ACHN (cell line): ENCODE results near the gene CDYL2.

Experiments
- DNase-seq: peaks from one replicate; pipeline ENCODE4 v3.0.0-alpha.2; 2015
- in situ Hi-C: cut with HindIII; loops from 2 replicates; pipeline ENCODE4 v1.10.0; 2017; ENCODE audit warnings: low sequenced_read_pairs, low pct_ligation_motif_present, low pct_unique_long_range_greater_than_20kb

Gene CDYL2

DNA sequence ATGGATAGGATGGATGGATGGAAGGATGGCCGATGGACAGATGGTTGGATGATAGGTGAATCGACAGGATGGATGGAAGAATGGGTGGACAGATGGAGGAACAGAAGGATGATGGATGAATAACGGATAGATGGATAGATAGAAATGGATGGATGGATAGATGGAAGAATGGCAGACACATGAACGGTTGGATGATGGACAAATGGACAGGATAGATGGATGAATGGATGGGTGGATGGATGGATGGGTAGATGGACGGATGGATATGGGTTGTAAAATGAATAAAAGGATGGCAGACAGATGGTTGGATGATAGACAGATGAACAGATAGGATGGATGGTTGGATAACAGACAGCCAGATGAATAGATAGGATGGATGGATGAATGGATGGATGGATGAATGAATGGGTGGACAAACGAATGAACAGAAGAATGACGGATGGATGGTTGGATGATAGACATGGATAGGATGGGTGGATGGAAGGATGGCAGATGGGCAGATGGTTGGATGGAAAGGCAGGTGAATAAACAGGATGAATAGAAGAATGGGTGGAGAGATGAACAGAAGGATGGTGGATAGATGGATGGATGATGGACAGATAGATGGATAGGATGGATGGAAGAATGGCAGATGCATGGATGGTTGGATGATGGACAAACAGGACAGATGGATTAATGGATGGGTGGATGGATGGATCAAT lies 207.7 kb downstream of the CDYL2 start:
- DNase-seq: no peak
- in situ Hi-C loops: no loop called here

DNA sequence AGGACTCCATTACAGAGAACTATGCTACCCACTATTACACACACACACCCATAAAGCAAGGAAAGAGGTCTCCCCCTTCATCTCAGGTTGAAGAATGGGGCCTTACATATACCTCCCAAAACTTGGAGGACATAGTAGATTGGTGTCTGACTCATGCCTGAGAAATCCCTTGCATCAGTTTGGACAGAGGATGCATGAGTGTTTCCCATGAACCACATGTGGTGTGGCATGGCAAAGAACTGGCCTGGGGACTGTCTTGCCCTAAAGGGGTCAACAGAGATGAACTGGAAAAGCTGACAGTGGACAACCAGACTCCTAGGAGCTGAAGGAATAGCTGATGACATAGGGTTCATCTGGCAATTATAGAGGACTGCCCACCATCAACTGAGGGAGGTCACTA lies 209.6 kb downstream of the CDYL2 start:
- in situ Hi-C loops: no loop called here
- DNase-seq: no peak

DNA sequence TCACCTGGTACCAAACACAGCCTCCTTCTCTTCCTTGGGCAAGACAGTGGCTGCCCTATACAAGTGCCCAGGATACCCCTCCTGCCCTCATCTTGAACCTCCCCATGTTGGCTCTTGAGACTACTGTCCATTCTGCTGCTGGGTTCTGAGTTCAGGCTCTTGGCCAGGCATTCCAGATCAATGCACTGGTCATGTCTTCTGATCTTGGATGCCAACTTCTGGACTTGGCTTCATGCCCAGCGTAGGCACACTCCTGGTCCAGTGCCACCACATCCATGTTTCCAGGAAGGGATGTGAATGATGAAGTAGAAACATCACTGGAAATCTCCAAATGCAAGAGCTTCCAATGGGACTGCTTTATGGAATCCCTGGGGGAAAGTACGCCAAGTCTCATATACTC lies 212.1 kb downstream of the CDYL2 start:
- in situ Hi-C loops: no loop called here
- no peak for DNase-seq

- in situ Hi-C loops: no loop called here
These were observed 213.1 kb downstream of the CDYL2 start for GRCh38 chr16:80591071-80591915.

DNA sequence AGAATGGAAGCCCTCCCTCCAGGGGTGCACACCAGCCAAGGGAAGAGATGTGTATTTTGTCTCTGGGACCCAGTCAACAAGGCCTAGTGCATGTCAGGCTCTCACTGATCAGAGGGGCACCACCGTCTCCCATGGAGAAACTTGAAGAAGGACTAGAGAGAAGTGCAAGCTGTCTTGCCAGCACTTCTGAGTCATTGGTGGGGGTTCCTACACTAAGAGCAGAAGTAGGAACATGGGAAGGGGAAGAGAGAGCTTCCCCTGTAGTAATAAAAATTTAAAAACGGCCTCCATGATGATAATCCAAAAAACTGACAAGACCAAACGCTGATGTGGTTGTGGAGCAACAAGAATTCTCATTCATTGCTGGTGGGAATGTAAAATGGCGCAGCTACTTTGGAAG lies 217.3 kb downstream of the CDYL2 start:
- DNase-seq: no peak
- in situ Hi-C loops: no loop called here

More at GRCh38 chr16:80591071-80591915, 213.1 kb downstream of the CDYL2 start:
- DNase-seq: no peak

DNA sequence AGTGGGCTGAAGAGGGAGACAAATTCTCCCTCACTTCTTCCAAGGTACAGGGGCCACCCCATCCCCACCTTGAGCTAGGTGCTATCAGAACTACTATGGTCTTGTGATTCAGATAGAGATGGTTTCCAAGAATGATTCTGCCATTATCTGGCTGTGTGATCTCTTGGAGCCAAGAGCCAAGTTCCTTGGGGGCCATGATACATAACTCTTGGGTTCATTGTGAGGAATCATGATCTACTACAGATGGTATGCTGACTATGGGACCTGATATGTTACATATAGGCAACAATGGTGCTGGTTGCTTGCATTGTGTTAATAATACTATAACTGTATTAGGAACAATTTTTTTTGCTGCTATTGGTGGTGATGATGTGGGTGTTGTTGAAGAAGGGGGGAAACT lies 217.9 kb downstream of the CDYL2 start:
- in situ Hi-C loops: no loop called here
- DNase-seq: no peak

- in situ Hi-C loops: no loop called here
- no peak for DNase-seq
These were observed 218.6 kb downstream of the CDYL2 start for GRCh38 chr16:80585764-80586163.

GRCh38 chr16:80583466-80583865 lies 220.9 kb downstream of the CDYL2 start:
- no peak for DNase-seq
- in situ Hi-C loops: no loop called here

- in situ Hi-C loops: no loop called here
- no peak for DNase-seq
These were observed 224.1 kb downstream of the CDYL2 start for GRCh38 chr16:80580109-80580832.

- no peak for DNase-seq
- in situ Hi-C loops: no loop called here
These were observed 226.7 kb downstream of the CDYL2 start for GRCh38 chr16:80577485-80578280.

DNA sequence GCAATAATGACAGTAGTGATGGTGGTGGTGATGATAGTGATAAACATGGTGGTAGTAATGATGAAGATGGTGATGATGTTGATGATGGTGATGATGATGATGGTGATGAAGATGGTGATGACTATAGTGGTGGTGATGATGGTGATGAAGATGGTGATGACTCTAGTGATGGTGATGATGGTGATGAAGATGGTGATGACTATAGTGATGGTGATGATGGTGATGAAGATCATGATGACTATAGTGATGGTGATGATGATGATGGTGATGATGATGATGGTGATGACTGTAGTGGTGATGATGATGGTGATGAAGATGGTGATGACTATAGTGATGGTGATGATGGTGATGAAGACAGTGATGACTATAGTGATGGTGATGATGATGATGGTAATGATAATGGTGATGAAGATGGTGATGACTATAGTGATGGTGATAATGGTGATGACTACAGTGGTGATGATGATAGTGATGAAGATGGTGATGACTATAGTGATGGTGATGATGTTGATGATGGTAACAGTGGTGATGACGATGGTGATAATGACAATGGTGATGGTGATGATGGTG lies 228.0 kb downstream of the CDYL2 start:
- DNase-seq: no peak
- in situ Hi-C loops: no loop called here

DNA sequence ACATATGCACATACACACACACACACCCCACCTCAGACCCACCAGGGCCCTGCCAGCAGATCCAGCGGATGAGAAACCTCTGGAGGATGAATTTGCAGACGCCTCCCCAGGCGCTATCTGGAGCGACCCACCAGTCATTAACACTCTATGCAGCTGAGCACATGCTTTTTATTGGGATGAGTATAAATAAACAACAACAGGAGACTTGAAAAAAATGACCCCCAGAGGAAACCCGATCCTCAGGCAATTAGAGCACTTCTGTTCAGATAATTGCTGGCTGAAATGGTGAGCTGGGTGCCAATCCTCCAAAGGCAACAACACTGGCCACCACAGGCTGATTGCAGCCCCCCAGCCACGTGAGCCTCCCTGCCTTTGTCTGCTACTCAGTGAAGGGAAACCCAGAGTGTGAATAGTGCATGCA lies 230.7 kb downstream of the CDYL2 start:
- in situ Hi-C loops: no loop called here
- no peak for DNase-seq

GRCh38 chr16:80570106-80570478 lies 234.3 kb downstream of the CDYL2 start:
- in situ Hi-C loops: no loop called here
- DNase-seq: no peak

DNA sequence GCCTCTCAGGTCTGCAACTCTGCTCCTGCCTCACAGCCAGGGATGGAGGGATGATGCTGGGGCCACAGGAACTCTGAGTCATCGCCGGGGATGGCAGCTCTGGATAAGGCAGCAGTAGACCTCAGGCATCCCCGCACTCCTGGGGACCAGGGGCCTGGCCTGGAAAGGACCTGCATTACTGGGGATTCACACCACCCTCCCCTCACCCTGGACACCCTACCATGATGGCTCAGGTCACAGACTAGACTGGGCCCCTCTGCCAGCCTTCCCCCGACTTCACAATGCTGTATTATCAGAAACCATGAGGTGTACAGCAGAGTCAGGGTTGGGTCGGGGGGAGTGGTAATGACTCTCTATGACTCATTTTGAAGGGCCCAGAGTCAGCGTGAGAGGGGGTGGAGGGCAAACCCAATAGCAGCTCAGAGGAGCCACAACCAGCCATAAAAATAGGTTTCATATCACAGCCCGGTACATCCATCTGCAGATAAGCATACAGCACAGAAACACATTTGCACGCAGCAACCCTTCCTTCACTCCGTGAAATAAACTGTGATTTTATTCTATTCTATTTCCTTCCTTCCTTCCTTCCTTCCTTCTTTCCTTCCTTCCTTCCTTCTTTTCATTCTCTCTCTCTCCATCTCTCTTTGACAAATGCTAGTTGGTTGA lies 234.8 kb downstream of the CDYL2 start:
- DNase-seq: peak; percentile 29
- in situ Hi-C loops: no loop called here

DNA sequence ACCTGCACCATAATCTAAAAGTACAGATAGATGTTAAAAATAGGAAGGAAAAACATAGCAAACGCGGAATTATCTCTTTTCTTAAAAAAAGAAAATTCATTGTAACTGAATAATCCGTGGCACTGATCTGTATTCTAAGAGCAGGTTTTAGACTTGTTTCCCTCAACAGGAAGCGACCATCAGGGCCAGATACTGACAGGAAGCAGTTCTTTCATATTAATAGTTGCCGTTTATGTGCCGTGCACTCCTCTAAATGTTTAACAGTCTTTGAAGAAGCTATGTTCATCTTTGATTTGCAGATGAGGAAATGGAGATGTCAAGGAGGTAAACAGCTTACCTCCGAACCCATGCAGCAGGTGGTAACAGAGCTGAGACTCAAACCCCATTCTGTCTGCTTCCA lies 240.0 kb downstream of the CDYL2 start:
- in situ Hi-C loops: no loop called here
- no peak for DNase-seq

GRCh38 chr16:80563066-80563465 lies 241.3 kb downstream of the CDYL2 start:
- in situ Hi-C loops: no loop called here
- DNase-seq: no peak

GRCh38 chr16:80559369-80559768 lies 245.0 kb downstream of the CDYL2 start:
- in situ Hi-C loops: no loop called here
- DNase-seq: no peak

GRCh38 chr16:80557037-80557436 lies 247.4 kb downstream of the CDYL2 start:
- in situ Hi-C loops: no loop called here

More at GRCh38 chr16:80557037-80557436, 247.4 kb downstream of the CDYL2 start:
- no peak for DNase-seq
